Endothelial cell of umbilical vein (primary cell): ENCODE results near the gene MSH4.

Experiments
- CTCF ChIP-seq, 2 donors: IDR thresholded peaks; 1 replicate in 1 of 2; 2 replicates in 1 of 2; pipeline ENCODE4 v1.5.1; 2011; ENCODE audit warnings: low read length in 2 of 2, mild to moderate bottlenecking in 2 of 2, moderate library complexity in 2 of 2, control low read depth in 1 of 2, inconsistent platforms in 1 of 2, low read depth in 1 of 2; ENCODE audit not compliant: insufficient read depth in 1 of 2; ENCODE audit errors: extremely low read depth in 1 of 2
- EZH2 ChIP-seq: IDR thresholded peaks from 2 replicates; pipeline ENCODE4 v1.6.1; 2012; ENCODE audit warnings: borderline replicate concordance, low read depth, mild to moderate bottlenecking, moderate library complexity, low read length, inconsistent platforms; ENCODE audit not compliant: severe bottlenecking
- FOS ChIP-seq: IDR thresholded peaks from 2 replicates; pipeline ENCODE4 v1.6.1; 2011; ENCODE audit warnings: mild to moderate bottlenecking, low read length, moderate library complexity, borderline replicate concordance; ENCODE audit not compliant: insufficient read depth
- POLR2A ChIP-seq: IDR thresholded peaks from 2 replicates; pipeline ENCODE4 v1.6.1; 2012; ENCODE audit warnings: low read depth, mild to moderate bottlenecking, control low read depth, low read length
- POLR2AphosphoS5 ChIP-seq: IDR thresholded peaks from 2 replicates; pipeline ENCODE4 v1.6.1; 2012; ENCODE audit warnings: low read depth, mild to moderate bottlenecking, control low read depth, low read length, moderate library complexity; ENCODE audit not compliant: insufficient read depth

GRCh38 chr1:75794382-75794781, 2.3 kb upstream of the MSH4 start:
- TF ChIP-seq EZH2 (no peak), FOS (no peak), CTCF (IDR thresholded peaks at IDR 0.05; ENCODE audit: extremely low read depth in 1 of 2, insufficient read depth in 1 of 2, low read depth in 1 of 2, low read length in 2 of 2) (no peak), POLR2AphosphoS5 (no peak), POLR2A (no peak)
